GOT3 (cell line): Measurements from ENCODE around the gene FUT9.

Source experiments
- DNase-seq: peaks from one replicate; lab custom pipeline; 2025; ENCODE audit warnings: mixed read lengths; lab: John Stamatoyannopoulos, UW

The FUT9 gene

DNA sequence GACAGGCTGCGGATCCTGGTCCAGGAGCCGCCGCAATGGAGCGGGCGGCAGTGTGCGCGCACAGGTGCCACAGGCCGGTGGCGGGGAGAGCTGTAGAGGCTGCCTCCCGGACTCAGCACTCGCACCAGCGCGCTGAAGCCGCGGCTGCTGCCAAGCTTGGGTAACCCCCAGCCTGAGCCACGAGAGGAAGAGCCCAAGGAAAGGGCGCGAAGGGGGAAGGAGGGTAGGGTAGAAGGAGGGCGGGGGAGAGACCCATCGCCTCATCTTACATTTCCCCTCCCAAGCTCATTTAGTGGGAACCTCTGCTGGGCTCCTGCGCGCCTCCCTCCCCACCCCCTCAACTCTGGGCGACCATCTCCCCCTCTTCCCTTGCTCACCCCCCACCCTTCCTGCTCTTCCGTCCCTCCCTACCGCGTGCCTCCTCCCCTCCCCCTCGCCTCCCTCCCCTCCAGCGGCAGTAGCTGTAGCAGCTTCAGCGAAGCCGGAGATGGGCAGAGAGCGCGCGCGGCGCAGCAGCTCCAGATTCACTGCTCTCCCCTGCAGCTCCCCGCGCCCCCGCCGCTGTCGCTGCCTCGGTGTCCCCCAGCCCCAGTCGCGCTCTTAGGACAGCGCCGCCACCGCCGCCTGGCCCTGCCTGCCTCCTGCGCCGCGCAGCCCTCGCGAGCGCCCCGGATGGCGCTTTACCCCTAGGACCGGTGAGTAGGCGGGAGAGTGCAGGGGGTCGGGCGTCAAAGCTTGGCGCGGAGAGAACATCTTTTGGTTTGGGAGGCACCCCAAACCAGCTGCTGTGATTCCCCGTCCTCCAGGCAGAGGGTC, at the start of gene FUT9:
TSS of gene FUT9 (plus strand) at position 457 of the 816 bp plus-strand sequence. CDS start 187,182 bp downstream, outside the sequence.
- DNase-seq, result no peak

GRCh38 chr6:95967594-95967993, 48.2 kb upstream of the FUT9 start:
- DNase-seq, result no peak

DNA sequence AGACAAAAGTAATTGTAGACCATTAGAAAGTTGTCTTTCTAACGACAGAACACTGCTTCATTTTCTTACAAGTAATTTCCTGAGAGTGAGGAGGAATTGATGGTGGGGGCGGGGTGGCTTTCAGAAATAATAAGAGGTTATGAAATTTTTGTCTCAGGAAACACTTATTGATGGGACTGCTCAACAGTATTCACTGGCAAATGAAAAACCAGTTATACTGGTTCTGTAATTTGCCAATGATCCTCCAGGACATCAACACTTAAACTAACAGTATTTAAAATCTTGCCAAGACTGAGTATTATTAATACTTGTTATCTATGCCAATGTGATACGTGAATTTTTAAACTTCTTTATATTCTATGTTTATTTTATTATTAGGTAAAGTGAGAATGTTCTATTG, 41.8 kb upstream of the FUT9 start:
- DNase-seq, result no peak

- DNase-seq, result no peak
These were observed 37.5 kb upstream of the FUT9 start for GRCh38 chr6:95978230-95978629.

- no peak for DNase-seq
These were observed 23.9 kb upstream of the FUT9 start for GRCh38 chr6:95991906-95992305.

DNA sequence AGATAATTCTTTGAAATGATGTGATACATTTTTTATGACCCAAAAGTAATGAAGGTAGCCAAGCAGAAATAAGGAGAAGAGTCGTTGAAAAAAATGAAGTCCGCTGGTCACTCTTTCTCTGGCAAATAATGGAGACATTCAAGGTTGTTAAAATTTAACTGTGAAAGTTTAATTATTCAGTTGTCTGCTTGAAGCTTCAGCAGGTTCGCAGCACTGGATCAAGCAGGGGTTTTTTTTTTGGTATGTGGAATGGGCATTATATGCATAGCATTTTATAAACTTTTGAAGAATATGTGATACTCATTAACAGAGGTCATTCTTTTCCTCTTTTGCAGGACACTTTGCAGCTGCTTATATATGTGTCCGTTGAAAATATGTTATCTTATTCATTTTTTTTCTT, 21.6 kb upstream of the FUT9 start:
- DNase-seq, result no peak

- DNase-seq, result no peak
These were observed 17.6 kb upstream of the FUT9 start for GRCh38 chr6:95998133-95998532.

DNA sequence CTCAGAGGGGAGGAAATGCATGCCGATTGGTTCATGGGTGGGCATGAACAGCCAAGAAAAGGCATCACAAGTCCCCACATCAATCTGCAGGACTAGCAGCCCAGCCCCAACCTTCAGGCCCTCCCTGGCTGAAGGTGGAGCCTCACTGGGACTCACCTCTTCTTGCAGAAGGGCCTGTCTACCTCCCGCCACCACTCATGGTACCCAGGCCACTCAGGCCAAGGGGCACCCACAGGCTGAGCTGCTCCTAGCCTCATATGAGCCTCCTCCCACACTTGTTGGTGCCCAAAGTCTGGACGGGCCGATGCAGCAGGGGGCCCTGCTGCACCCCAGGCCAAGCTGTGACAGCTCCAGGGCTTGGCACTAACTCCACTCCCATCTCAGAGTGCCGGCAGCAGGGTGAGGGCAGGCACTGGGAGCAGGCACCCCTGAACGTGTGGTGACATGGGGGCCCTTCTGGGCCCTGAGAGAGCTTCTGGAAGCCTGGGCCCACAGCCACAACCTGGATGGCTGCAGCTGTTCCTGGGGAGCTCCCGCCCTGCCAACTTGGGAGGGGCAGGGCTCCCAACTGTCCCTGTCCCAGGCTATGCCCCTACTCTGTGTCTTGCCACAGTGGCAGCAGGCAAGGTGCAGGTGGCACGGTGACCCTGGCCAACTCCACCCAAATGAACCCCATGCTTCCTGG, 13.7 kb upstream of the FUT9 start:
- no peak for DNase-seq

DNA sequence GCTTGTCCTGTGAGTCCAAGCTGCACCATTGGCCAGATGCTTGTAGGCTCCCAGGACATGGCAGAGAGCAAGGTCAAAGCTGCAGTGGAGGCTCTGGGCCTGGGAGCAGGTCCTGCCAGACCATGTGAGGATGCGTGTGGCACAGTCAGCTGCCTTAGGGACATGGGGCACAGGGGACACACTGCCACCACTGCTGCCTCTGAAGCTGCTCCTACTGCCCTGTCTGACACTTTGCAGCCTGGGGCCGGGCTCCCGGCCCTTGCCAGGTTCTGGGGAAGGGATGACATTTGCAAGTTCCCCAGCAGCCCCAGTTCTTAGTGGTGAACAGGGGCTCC, 13.2 kb upstream of the FUT9 start:
- no peak for DNase-seq

DNA sequence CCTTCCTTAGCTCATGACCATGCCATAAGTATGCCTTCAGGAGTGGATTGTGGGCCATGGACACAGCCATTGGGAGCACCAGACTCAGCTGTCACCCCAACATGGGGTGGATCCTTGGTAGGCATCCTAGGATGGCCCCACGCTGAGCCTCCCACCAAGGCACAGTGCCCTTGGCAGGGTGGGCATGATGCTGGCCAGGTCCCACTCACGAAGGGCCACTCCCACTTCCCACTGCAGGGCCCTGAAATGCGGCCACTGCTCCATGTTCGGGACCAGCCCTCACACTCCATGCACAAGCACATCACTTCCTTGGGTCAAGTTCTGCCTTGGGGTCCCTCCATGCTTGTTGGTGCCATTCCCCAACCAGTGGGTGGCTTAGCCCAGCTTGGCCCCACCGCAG, 12.9 kb upstream of the FUT9 start:
- DNase-seq, result no peak

DNA sequence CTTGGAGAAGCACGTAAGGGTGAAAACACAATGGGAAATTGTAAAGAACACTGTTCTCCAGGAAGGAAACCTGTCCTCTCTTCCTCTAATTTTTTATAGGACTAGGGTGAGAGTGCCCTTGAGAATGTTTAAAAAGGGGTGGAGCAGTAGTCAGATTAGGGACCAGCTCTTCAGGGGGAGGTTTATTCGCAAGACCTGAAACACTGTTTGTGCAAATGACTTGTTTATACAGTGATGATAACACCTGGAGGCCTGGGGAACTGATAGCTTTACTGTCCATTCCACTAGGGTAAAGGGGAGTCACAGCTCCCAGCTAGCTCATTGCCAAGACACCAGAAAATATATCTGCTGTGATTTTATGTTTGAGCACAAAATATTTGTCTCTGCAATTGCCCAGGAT, 8.1 kb upstream of the FUT9 start:
- DNase-seq, result no peak

- no peak for DNase-seq
These were observed 2.2 kb upstream of the FUT9 start for GRCh38 chr6:96013531-96013930.

DNA sequence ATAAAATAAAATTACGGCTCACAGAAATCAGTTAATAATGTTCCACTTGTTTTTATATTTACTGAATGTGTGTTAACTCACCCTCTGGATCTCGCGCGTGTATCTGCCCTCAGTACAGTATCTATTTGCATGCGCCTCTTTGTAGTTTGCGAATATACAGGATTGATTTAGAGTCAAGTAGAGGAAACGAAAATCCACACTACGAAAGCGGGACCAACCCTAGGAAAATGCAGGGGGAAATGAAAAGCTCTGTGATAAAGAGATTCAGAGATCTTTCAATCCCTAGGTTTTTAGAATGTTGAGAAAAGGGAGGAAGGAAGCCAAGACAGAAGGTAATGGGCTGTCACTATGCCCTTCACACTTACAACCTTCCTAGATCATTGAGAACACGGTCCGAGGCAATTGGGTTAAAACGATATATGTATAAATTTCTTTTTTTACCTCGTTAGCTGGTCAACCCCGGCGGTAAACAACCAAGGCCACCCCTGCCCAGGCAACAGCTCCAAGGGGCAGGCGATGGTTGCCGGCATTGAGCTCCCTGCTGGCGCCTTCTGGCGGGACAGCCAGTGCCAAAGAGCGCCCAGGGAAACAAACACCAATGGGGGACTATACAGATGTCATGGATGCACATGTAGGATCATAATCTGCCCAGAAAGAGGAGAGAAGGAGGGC, 792 bp upstream of the FUT9 start:
- DNase-seq, result no peak

- DNase-seq, result no peak
These were observed 728 bp downstream of the FUT9 start for GRCh38 chr6:96016334-96017069.

DNA sequence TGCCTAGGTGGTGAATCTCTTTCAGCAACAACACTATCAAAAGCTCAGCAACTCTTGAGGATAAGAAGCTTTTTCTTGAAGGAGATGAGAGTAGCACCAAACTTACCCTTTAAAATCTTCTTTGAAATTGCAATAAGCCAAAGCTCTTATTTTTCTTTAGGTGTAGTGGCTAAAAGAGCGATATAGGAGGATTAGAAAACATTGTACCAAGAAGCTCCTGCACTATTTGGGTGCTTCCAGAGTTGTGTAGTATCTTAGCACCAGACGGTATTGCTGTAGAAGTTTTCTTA, 1.2 kb downstream of the FUT9 start:
- no peak for DNase-seq

DNA sequence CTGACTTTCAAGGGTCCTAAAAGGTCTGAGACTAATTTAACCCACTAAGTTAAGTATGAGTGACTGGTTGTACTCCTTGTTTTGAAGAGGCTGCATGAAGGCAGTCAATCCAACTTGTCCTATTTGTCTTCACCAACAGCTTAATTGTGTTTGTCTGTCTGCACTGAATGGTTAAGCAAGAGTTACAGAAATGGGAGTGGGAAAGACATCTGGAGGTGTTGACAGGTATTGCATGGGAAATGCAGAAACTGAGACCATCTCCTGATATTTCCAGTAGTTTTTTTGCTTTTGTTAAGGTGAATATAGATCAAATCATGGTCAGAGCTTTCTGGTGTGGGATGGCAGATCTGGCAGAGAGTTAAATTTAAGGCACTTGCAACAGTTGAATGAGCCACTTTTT, 6.5 kb downstream of the FUT9 start:
- no peak for DNase-seq

DNA sequence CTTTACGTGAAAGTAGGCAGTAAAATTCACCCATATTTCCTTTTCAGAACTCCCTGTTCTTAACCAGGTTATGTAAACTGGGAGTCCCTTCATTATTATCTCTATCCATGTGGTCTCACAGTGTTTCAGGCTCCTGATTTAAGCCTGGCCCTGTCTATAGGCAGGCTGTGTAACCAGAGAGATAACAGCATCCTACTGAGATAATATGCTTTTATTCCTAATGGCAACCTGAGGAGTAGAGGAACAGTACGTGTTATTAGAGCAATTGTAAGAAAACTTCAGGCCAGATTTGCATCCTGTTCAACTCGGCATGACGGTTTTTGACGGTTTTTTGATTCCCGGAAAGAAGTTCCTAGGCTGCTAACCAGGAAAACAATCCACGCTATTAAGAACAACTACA, 16.9 kb downstream of the FUT9 start:
- DNase-seq, result no peak

DNA sequence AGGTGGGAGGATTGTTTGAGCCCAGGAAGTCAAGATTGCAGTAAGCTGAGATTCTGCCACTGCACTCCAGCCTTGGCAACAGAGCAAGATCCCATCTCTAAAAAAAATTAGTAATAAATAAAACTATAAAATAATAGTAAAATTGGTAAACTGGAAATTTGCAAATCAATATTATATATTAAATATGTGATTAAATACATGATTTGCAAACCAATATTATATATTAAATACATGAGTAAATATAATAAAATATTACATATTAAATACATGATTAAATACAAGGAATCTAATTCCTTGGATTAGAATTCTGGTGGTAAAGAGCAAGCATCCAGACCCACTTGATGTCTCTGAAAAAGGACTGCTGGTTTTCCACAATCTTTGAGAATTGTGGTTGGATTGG, 35.8 kb downstream of the FUT9 start:
- no peak for DNase-seq

DNA sequence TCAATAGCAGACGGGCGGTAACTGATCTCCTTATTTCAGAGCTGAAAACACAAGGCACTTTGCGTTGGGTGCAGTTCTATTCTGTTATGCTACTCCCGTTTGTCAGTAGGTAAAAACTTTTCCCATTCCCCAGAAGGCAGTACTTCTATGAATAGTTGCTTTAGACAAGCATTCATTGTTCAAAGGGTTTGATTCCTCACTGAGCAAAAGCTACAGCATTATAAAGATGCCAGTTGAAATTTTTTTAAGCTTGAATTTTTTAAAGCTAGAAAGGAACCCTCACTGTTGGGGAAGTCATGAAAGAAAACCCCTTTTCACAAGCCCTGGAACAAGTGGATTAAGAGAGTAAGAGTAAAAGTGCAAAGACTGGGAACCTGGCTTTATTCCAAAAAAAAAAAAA, 42.3 kb downstream of the FUT9 start:
- no peak for DNase-seq

DNA sequence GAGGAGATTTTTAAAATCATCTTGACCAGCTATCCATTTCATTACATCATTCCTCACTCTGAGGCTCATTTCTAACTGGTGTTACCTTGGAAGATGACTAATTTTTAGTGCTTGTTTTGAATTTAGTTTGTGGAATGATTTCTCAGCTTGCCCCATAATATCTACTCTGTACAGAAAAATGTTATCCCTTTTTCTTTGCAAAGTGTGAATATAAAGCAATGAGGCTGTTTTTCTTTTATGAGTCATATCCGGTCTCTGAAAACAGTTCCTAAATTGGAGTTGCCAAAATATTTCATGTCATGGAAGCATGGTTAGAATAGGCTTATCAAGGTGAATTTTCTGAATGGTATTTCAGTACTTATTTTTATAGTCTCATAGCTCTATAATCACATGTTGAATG, 43.8 kb downstream of the FUT9 start:
- DNase-seq, result no peak

DNA sequence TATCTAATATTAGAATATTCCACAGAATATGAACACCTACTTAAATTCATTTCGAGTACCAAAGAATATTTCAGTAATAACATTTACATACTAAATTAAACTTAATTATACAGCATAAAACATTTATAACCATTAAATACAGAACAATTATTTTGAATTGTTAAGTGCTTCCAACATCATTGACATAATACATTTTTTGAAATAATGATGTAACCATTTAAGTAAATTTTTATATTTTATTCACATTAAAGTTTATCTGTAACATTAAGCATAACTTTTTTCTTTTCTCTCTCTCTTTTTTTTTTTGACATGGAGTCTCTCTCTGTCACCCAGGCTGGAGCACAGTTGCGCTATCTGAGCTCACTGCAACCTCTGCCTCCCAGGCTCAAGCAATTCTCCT, 44.5 kb downstream of the FUT9 start:
- no peak for DNase-seq

- DNase-seq, result no peak
These were observed 49.4 kb downstream of the FUT9 start for GRCh38 chr6:96065213-96065612.

DNA sequence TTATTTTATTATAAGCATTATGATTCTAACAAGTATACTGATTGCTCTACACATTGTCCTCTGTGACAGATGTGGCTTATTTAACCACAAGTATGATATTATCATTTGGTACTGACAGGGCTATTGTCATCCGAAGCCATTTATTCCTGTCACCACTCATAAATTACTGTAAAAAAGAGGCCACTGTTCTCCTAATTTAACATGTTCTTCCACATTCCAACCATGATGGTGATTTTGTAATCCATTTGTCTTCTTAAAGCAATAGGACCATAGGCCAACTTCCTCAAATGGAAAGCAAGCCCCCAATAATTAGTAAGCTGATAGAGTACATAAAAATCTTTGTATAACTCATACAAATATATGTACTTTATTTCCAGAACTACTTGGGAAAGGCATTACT, 50.6 kb downstream of the FUT9 start:
- DNase-seq, result no peak
